H9 (cell line): ENCODE measurements around the gene GNAS. TPM values are rescaled to one million over a fixed set of nuclear protein-coding genes. Genes with fewer than 3 reads are reported as not detected.

Experiments
- DNase-seq: peaks from one replicate; pipeline ENCODE4 v3.0.0-alpha.2; 2017
- H2AFZ ChIP-seq: one replicate; pipeline ENCODE4 v1.6.1; 2013; ENCODE audit warnings: mild to moderate bottlenecking, low read length, control low read depth, moderate library complexity
- H2AK5ac ChIP-seq: 2 replicates; pipeline ENCODE4 v1.6.1; 2013; ENCODE audit warnings: low read length, control low read depth, mixed read lengths; ENCODE audit not compliant: insufficient read length
- H2BK120ac ChIP-seq: one replicate; pipeline ENCODE4 v1.6.1; 2013; ENCODE audit warnings: low read depth, mild to moderate bottlenecking, low read length, control low read depth, inconsistent platforms; ENCODE audit not compliant: poor library complexity, severe bottlenecking
- H2BK12ac ChIP-seq: 2 replicates; pipeline ENCODE4 v1.6.1; 2013; ENCODE audit warnings: low read length, control low read depth, mixed read lengths, low read depth; ENCODE audit not compliant: insufficient read length
- H2BK15ac ChIP-seq: 2 replicates; pipeline ENCODE4 v1.6.1; 2013; ENCODE audit warnings: low read depth, low read length, control low read depth
- H2BK20ac ChIP-seq: one replicate; pipeline ENCODE4 v1.6.1; 2013; ENCODE audit warnings: low read depth, mild to moderate bottlenecking, low read length, control low read depth, inconsistent platforms; ENCODE audit not compliant: poor library complexity, severe bottlenecking
- H2BK5ac ChIP-seq: 2 replicates; pipeline ENCODE4 v1.6.1; 2013; ENCODE audit warnings: low read length, control low read depth, mixed read lengths; ENCODE audit not compliant: insufficient read length
- H3K14ac ChIP-seq: 2 replicates; pipeline ENCODE4 v1.6.1; 2013; ENCODE audit warnings: low read length, control low read depth; ENCODE audit not compliant: insufficient read depth
- H3K18ac ChIP-seq: 2 replicates; pipeline ENCODE4 v1.6.1; 2013; ENCODE audit warnings: low read depth, mild to moderate bottlenecking, mixed read lengths, low read length, control low read depth; ENCODE audit not compliant: insufficient read length
- H3K23ac ChIP-seq: 2 replicates; pipeline ENCODE4 v1.6.1; 2013; ENCODE audit warnings: low read length, control low read depth, mixed read lengths, low read depth; ENCODE audit not compliant: insufficient read length
- H3K23me2 ChIP-seq: 2 replicates; pipeline ENCODE4 v1.6.1; 2013; ENCODE audit warnings: low read depth, mild to moderate bottlenecking, mixed read lengths, low read length, control low read depth; ENCODE audit not compliant: insufficient read length, poor library complexity, severe bottlenecking
- H3K27ac ChIP-seq: 2 replicates; pipeline ENCODE4 v1.5.1; 2013; ENCODE audit warnings: low read length, control low read depth, mixed read lengths, low read depth; ENCODE audit not compliant: insufficient read length
- H3K27me3 ChIP-seq: 2 replicates; pipeline ENCODE4 v1.6.1; 2013; ENCODE audit warnings: low read length, control low read depth, inconsistent platforms; ENCODE audit not compliant: insufficient read depth
- H3K4ac ChIP-seq: 2 replicates; pipeline ENCODE4 v1.6.1; 2013; ENCODE audit warnings: low read depth, mild to moderate bottlenecking, control low read depth, inconsistent platforms, low read length, moderate library complexity
- H3K4me1 ChIP-seq: 2 replicates; pipeline ENCODE4 v1.6.1; 2013; ENCODE audit warnings: low read length, control low read depth, inconsistent platforms; ENCODE audit not compliant: insufficient read depth
- H3K4me2 ChIP-seq: 2 replicates; pipeline ENCODE4 v1.6.1; 2013; ENCODE audit warnings: low read length, control low read depth, mixed read lengths; ENCODE audit not compliant: insufficient read length, insufficient read depth
- H3K56ac ChIP-seq: 2 replicates; pipeline ENCODE4 v1.6.1; 2013; ENCODE audit warnings: low read depth, mild to moderate bottlenecking, mixed read lengths, low read length, control low read depth; ENCODE audit not compliant: insufficient read length
- H3K79me1 ChIP-seq: 2 replicates; pipeline ENCODE4 v1.6.1; 2013; ENCODE audit warnings: low read depth, mild to moderate bottlenecking, moderate library complexity, low read length, control low read depth, inconsistent platforms; ENCODE audit not compliant: insufficient read depth, poor library complexity, severe bottlenecking
- H3K79me2 ChIP-seq: 2 replicates; pipeline ENCODE4 v1.6.1; 2013; ENCODE audit warnings: low read length, control low read depth, inconsistent platforms; ENCODE audit not compliant: insufficient read depth
- H3K9ac ChIP-seq: 2 replicates; pipeline ENCODE4 v1.6.1; 2013; ENCODE audit warnings: low read length, control low read depth, mixed read lengths; ENCODE audit not compliant: insufficient read length; ENCODE audit errors: extremely low read depth
- H3K9me3 ChIP-seq: one replicate; pipeline ENCODE4 v1.6.1; 2013; ENCODE audit warnings: low read depth, low read length, inconsistent platforms; ENCODE audit not compliant: control insufficient read depth
- H3T11ph ChIP-seq: one replicate; pipeline ENCODE4 v1.6.1; 2013; ENCODE audit warnings: mild to moderate bottlenecking, low read length, control low read depth, inconsistent platforms
- H4K20me1 ChIP-seq: one replicate; pipeline ENCODE4 v1.6.1; 2013; ENCODE audit not compliant: control insufficient read depth, insufficient read length, insufficient read depth
- H4K5ac ChIP-seq: 2 replicates; pipeline ENCODE4 v1.6.1; 2013; ENCODE audit warnings: low read depth, mild to moderate bottlenecking, mixed read lengths, low read length, control low read depth; ENCODE audit not compliant: insufficient read length
- H4K8ac ChIP-seq: replicated peaks from 2 replicates; pipeline ENCODE4 v1.6.1; 2013; ENCODE audit warnings: low read length, control low read depth, mixed read lengths, low read depth; ENCODE audit not compliant: insufficient read length
- H4K91ac ChIP-seq: 2 replicates; pipeline ENCODE4 v1.6.1; 2013; ENCODE audit warnings: low read depth, mild to moderate bottlenecking, moderate library complexity, mixed read lengths, low read length, control low read depth; ENCODE audit not compliant: insufficient read length
- H3K27ac Mint-ChIP-seq, 3 experiments: 2 replicates in 2 of 3; 3 replicates in 1 of 3; pipeline ENCODE4 v1.8.0; 2020 to 2021; ENCODE audit warnings: mixed read lengths in 3 of 3, mild to moderate bottlenecking in 1 of 3, moderate library complexity in 1 of 3
- H3K27me3 Mint-ChIP-seq: 2 replicates; pipeline ENCODE4 v1.8.0; 2021; ENCODE audit warnings: low read depth, mild to moderate bottlenecking, moderate library complexity, mixed read lengths
- H3K36me3 Mint-ChIP-seq, 3 experiments: 2 replicates in 2 of 3; 3 replicates in 1 of 3; pipeline ENCODE4 v1.8.0; 2020 to 2021; ENCODE audit warnings: low read depth in 3 of 3, mixed read lengths in 3 of 3; ENCODE audit not compliant: insufficient read depth in 1 of 3
- H3K4me1 Mint-ChIP-seq, 2 experiments: 2 replicates each; pipeline ENCODE4 v1.8.0; 2020; ENCODE audit warnings: mixed read lengths in 2 of 2
- H3K4me3 Mint-ChIP-seq, 2 experiments: 2 replicates in 1 of 2; 3 replicates in 1 of 2; pipeline ENCODE4 v1.8.0; 2020 to 2021; ENCODE audit warnings: mild to moderate bottlenecking in 2 of 2, mixed read lengths in 2 of 2, moderate library complexity in 1 of 2
- H3K9me3 Mint-ChIP-seq, 2 experiments: 2 replicates in 1 of 2; 3 replicates in 1 of 2; pipeline ENCODE4 v1.8.0; 2020; ENCODE audit warnings: mild to moderate bottlenecking in 2 of 2, mixed read lengths in 2 of 2, moderate library complexity in 1 of 2
- CTCF ChIP-seq: fragments of 200-600 bp; sonication (generic); conservative IDR thresholded peaks from 3 replicates; pipeline ENCODE4 v1.8.0; 2021; ENCODE audit warnings: antibody characterized with exemption, mild to moderate bottlenecking
- WGBS: extraction: QIAGEN DNeasy Blood & Tissue Kit; methylation state at CpG from one replicate; pipeline ENCODE4 v1.1.7; 2013; ENCODE audit warnings: missing lambda C conversion rate, low lambda C conversion rate, mixed read lengths; ENCODE audit not compliant: insufficient read length; ENCODE audit errors: extremely low coverage; 5-methylcytosine and 5-hydroxymethylcytosine counted together
- total RNA-seq: library from RNA; stranded (reverse); gene quantifications from 2 replicates; pipeline ENCODE4 v1.2.1, GENCODE V29; 2021

Gene GNAS
- total RNA-seq, 1 experiment from 2014 or later: 920 TPM

- H2BK20ac ChIP-seq: no peak overlapping the region
- DNase-seq: peak; percentile 43
- peaks cover 41% of the 10 kb centered on the region; the same call in 1 of the 2 replicates for H3K79me2 ChIP-seq
- peak overlapping the region; percentile 85 to 96 (median 91) for H3K27ac Mint-ChIP-seq
- peak overlapping the region; percentile 5 for H3K9ac ChIP-seq
- H3K14ac ChIP-seq: peak overlapping the region; percentile 22; the same call in 1 of the 2 replicates
- H3K4me1 ChIP-seq: peaks cover 7% of the 10 kb centered on the region
- H3K4me3 Mint-ChIP-seq: peak overlapping the region; percentile 72 to 90
- peaks cover 8% of the 10 kb centered on the region for H3K79me1 ChIP-seq
- no peak overlapping the region for H3K27ac ChIP-seq
- peaks cover 41% of the 10 kb centered on the region for H3K27me3 Mint-ChIP-seq
- no peaks in the 10 kb centered on the region for H4K20me1 ChIP-seq
- H3K18ac ChIP-seq: no peak overlapping the region
- TF ChIP-seq CTCF: no peak
- no CpG with 5 or more reads among the region's 58 CpGs for WGBS
- H2BK15ac ChIP-seq: no peak overlapping the region
- H2AFZ ChIP-seq: no peak overlapping the region
- H4K8ac ChIP-seq: no peak overlapping the region
- no peak overlapping the region for H2BK5ac ChIP-seq
- H3K4me2 ChIP-seq: peak overlapping the region; percentile 77
- H3K23ac ChIP-seq: no peak overlapping the region
- H3K9me3 Mint-ChIP-seq: no peaks in the 10 kb centered on the region; a peak in 2 of 5 replicates
- H4K5ac ChIP-seq: no peak overlapping the region
- H3K36me3 Mint-ChIP-seq: peaks cover 31 to 51% (median 42%) of the 10 kb centered on the region in 3 experiments
- peaks cover 7% of the 10 kb centered on the region for H3K23me2 ChIP-seq
- H3K9me3 ChIP-seq: no peaks in the 10 kb centered on the region
- no peak overlapping the region for H2AK5ac ChIP-seq
- H2BK120ac ChIP-seq: no peak overlapping the region
- H3K4me1 Mint-ChIP-seq: peaks cover 60 to 73% of the 10 kb centered on the region in 2 experiments
- H3K4ac ChIP-seq: no peak overlapping the region
- no peak overlapping the region for H2BK12ac ChIP-seq
- no peak overlapping the region for H4K91ac ChIP-seq
- no peak overlapping the region for H3K56ac ChIP-seq
- peaks cover 17% of the 10 kb centered on the region; the same call in 1 of the 2 replicates for H3K27me3 ChIP-seq
- H3T11ph ChIP-seq: no peak overlapping the region
These were observed 10.8 kb upstream of the GNAS start for GRCh38 chr20:58841539-58842264.
